HEK293 (cell line): Measurements from ENCODE around the gene COL1A1.

Experiments
- CTCF ChIA-PET: fragments of 350-600 bp; formaldehyde crosslinking; extraction: SDS; loops from one replicate; lab custom pipeline; 2021; ENCODE audit warnings: antibody characterized with exemption; lab: Yijun Ruan, JAX
- POLR2A ChIA-PET: fragments of 300-600 bp; formaldehyde crosslinking; extraction: SDS; loops from one replicate; lab custom pipeline; 2020; ENCODE audit warnings: antibody characterized with exemption, inconsistent platforms; lab: Yijun Ruan, JAX
- H3K27ac ChIP-seq: fragments of 200-500 bp; sonication (Bioruptor generic); 2 replicates; pipeline ENCODE4 v1.5.1; 2014; ENCODE audit warnings: low read depth, low read length, control low read depth, inconsistent platforms; ENCODE audit errors: extremely low read depth
- H3K36me3 ChIP-seq, 2 experiments: fragments of 200-500 bp in 1 of 2; sonication (Bioruptor generic) in 1 of 2; 1 replicate in 1 of 2; 2 replicates in 1 of 2; pipeline ENCODE4 v1.5.1; 2014 to 2017; ENCODE audit warnings: inconsistent platforms in 2 of 2, low read length in 2 of 2; ENCODE audit not compliant: control insufficient read depth in 2 of 2, insufficient read depth in 1 of 2
- H3K4me1 ChIP-seq: fragments of 200-500 bp; sonication (Bioruptor generic); 2 replicates; pipeline ENCODE4 v1.5.1; 2014; ENCODE audit warnings: mild to moderate bottlenecking, low read length, inconsistent platforms; ENCODE audit not compliant: control insufficient read depth, insufficient read depth
- H3K4me3 ChIP-seq: 2 replicates; pipeline ENCODE4 v1.5.1; 2011; ENCODE audit warnings: low read depth, mild to moderate bottlenecking, control low read depth, low read length, moderate library complexity
- H3K9me3 ChIP-seq: fragments of 200-500 bp; sonication (Bioruptor generic); 2 replicates; pipeline ENCODE4 v1.5.1; 2014; ENCODE audit warnings: low read depth, low read length, inconsistent platforms; ENCODE audit not compliant: control insufficient read depth, insufficient read depth
- EGR2 ChIP-seq: fragments of 450-650 bp; formaldehyde crosslinking; IDR thresholded peaks from 2 replicates; pipeline ENCODE4 v1.5.1; 2016; ENCODE audit warnings: low read depth, missing biosample characterization, missing genetic modification characterization
- PRDM10 ChIP-seq: fragments of 450-650 bp; formaldehyde crosslinking; IDR thresholded peaks from 2 replicates; pipeline ENCODE4 v1.5.1; 2016; ENCODE audit warnings: missing biosample characterization, missing genetic modification characterization
- SP3 ChIP-seq: fragments of 450-650 bp; formaldehyde crosslinking; IDR thresholded peaks from 2 replicates; pipeline ENCODE4 v1.5.1; 2016; ENCODE audit warnings: missing biosample characterization, missing genetic modification characterization
- ZBTB48 ChIP-seq: fragments of 450-650 bp; formaldehyde crosslinking; IDR thresholded peaks from 2 replicates; pipeline ENCODE4 v1.5.1; 2016; ENCODE audit warnings: missing biosample characterization, missing genetic modification characterization
- ZFHX2 ChIP-seq: fragments of 450-650 bp; formaldehyde crosslinking; conservative IDR thresholded peaks from 2 replicates; pipeline ENCODE4 v1.5.1; 2016; ENCODE audit warnings: missing biosample characterization, missing genetic modification characterization
- ZFP69B ChIP-seq: fragments of 450-650 bp; formaldehyde crosslinking; IDR thresholded peaks from 2 replicates; pipeline ENCODE4 v1.5.1; 2016; ENCODE audit warnings: missing biosample characterization, missing genetic modification characterization
- ZIC2 ChIP-seq: fragments of 450-650 bp; formaldehyde crosslinking; IDR thresholded peaks from 2 replicates; pipeline ENCODE4 v1.5.1; 2016; ENCODE audit warnings: missing biosample characterization, missing genetic modification characterization
- ZNF112 ChIP-seq: fragments of 450-650 bp; formaldehyde crosslinking; IDR thresholded peaks from 2 replicates; pipeline ENCODE4 v1.5.0; 2017; ENCODE audit warnings: missing biosample characterization, missing genetic modification characterization
- ZNF302 ChIP-seq: fragments of 450-650 bp; formaldehyde crosslinking; IDR thresholded peaks from 2 replicates; pipeline ENCODE4 v1.5.1; 2016; ENCODE audit warnings: missing biosample characterization, missing genetic modification characterization, low read depth
- ZNF335 ChIP-seq: fragments of 450-650 bp; formaldehyde crosslinking; conservative IDR thresholded peaks from 2 replicates; pipeline ENCODE4 v1.5.1; 2016; ENCODE audit warnings: missing biosample characterization, missing genetic modification characterization
- ZNF341 ChIP-seq: fragments of 450-650 bp; formaldehyde crosslinking; IDR thresholded peaks from 2 replicates; pipeline ENCODE4; 2016; ENCODE audit warnings: low read depth, missing biosample characterization, missing genetic modification characterization
- ZNF366 ChIP-seq: fragments of 450-650 bp; formaldehyde crosslinking; conservative IDR thresholded peaks from 2 replicates; pipeline ENCODE4 v1.5.1; 2016; ENCODE audit warnings: missing biosample characterization, missing genetic modification characterization
- ZNF394 ChIP-seq: fragments of 450-650 bp; formaldehyde crosslinking; IDR thresholded peaks from 2 replicates; pipeline ENCODE4 v1.5.1; 2016; ENCODE audit warnings: missing biosample characterization, missing genetic modification characterization, mild to moderate bottlenecking, moderate library complexity, borderline replicate concordance
- TF ChIP-seq, protein P1 (sequence below): IDR thresholded peaks from 2 replicates; pipeline ENCODE4 v1.6.1; 2011; ENCODE audit warnings: mild to moderate bottlenecking, low read depth, low read length, borderline replicate concordance

The COL1A1 gene

GRCh38 chr17:50164697-50164988 lies 36.8 kb downstream of the COL1A1 start (continued):
- TF ChIP-seq, protein P1, sequence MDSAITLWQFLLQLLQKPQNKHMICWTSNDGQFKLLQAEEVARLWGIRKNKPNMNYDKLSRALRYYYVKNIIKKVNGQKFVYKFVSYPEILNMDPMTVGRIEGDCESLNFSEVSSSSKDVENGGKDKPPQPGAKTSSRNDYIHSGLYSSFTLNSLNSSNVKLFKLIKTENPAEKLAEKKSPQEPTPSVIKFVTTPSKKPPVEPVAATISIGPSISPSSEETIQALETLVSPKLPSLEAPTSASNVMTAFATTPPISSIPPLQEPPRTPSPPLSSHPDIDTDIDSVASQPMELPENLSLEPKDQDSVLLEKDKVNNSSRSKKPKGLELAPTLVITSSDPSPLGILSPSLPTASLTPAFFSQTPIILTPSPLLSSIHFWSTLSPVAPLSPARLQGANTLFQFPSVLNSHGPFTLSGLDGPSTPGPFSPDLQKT: no peak

GRCh38 chr17:50163843-50164696 lies 37.4 kb downstream of the COL1A1 start:
- Histone ChIP-seq H3K4me1 (no peaks in the 10 kb centered on the region), H3K4me3 (no peak overlapping the region), H3K27ac (no peak overlapping the region), H3K9me3 (no peaks in the 10 kb centered on the region), H3K36me3 (no peaks in the 10 kb centered on the region)
- CTCF ChIA-PET: interaction anchor here (0.6 to 2.5 kb wide), 13 partner anchors 10 to 135 kb away, joined by 3 to 12 read pairs (median 6); no protein-coding TSS in a partner anchor
- no peak for TF ChIP-seq ZNF394 (tag by site-specific recombination)
- peak; percentile 40; the same call in 1 of the 2 replicates for TF ChIP-seq ZNF341 (tag by site-specific recombination)
- TF ChIP-seq ZFHX2 (tag by site-specific recombination): peak; percentile 67
- peak; percentile 38; the same call in 1 of the 2 replicates for TF ChIP-seq ZIC2 (tag by site-specific recombination)
- TF ChIP-seq PRDM10 (tag by site-specific recombination): peak; percentile 70
- peak; percentile 37; the same call in 1 of the 2 replicates for TF ChIP-seq ZFP69B (tag by site-specific recombination)
- TF ChIP-seq ZNF302 (tag by site-specific recombination): no peak
- TF ChIP-seq ZBTB48 (tag by site-specific recombination): peak; percentile 47; the same call in 1 of the 2 replicates
- peak; percentile 30; the same call in 1 of the 2 replicates for TF ChIP-seq ZNF335 (tag by site-specific recombination)
- peak; percentile 25; the same call in 1 of the 2 replicates for TF ChIP-seq SP3 (tag by site-specific recombination)
- TF ChIP-seq ZNF112 (tag by site-specific recombination): no peak
- TF ChIP-seq EGR2 (tag by site-specific recombination): peak; percentile 67
- POLR2A ChIA-PET: interaction anchor here (0.6 kb wide), 1 partner anchor 36 kb away, joined by 3 read pairs; no protein-coding TSS in a partner anchor

DNA sequence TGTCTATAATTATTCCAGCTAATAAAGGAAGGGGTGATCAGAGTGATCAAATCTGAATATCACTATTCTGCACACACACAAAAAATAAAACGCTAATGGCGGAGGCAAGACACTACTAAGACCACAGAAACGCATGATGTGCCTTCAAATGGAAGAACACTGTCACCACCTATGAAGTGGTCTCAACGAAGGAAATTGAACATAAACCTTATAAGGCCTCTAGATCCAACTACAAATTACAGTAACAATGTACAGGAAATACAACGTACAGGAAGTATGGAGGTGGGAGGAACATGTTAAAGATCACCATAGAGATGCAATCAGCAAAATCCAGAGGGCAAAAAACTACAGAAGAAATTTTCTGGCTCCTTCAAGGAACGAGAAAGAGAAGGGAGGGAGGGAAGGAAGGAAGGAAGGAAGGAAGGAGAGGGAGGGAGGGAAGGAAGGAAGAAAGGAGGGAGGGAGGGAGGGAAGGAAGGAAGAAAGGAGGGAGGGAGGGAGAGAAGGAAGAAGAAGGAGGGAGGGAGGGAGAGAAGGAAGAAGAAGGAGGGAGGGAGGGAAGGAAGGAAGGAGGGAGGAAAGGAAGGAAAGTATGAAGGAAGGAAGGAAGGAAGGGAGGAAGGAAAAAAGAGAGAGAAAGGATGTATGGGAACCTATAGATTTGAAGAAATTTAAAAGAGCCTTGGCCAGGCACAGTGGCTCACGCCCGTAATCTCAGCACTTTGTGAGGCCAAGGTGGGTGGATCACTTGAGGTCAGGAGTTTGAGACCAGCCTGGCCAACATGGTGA lies 38.8 kb downstream of the COL1A1 start:
- POLR2A ChIA-PET: interaction anchor here (2.0 to 2.7 kb wide), 3 partner anchors 11 to 15 kb away, joined by 5 to 30 read pairs (median 9); no protein-coding TSS in a partner anchor
- Histone ChIP-seq H3K4me3 (no peak overlapping the region), H3K27ac (no peak overlapping the region), H3K36me3 (no peaks in the 10 kb centered on the region), H3K9me3 (no peaks in the 10 kb centered on the region), H3K4me1 (no peaks in the 10 kb centered on the region)
- TF ChIP-seq SP3 (tag by site-specific recombination) (no peak), ZNF366 (tag by site-specific recombination) (peak; percentile 94)
- CTCF ChIA-PET: interaction anchor here (0.5 to 2.8 kb wide), 36 partner anchors 9 to 890 kb away, joined by 3 to 105 read pairs (median 5); partner anchors contain the start of genes COL1A1, PPP1R9B and SAMD14
